Measurements from ENCODE around the gene FAM193A. TPM values are rescaled to one million over a fixed set of nuclear protein-coding genes. Genes with fewer than 3 reads are reported as not detected.

FAM193A gene
- polyA plus RNA-seq, 1 of the 3 experiments (the other 2 are of a cell fraction), result 9.2 TPM

DNA sequence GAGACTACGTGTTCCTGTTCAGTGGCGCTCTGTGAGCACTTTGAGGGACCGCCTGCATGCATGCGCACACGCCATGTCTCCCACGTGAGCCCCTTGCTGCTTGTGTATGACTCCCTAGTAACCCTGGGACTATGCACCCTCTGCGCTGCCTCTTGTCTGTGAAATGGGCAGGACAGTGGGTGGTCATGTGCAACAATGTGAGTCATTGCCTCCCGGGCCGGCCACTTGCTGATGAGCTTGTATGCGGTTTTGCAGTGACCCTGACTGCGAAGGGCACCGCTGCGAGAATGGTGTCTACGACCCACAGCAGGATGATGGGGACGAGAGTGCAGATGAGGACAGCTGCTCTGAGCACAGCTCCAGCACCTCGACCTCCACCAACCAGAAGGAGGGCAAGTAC, 158.2 kb downstream of the FAM193A start:
- Histone ChIP-seq H3K36me3 (replicated peaks in 1 of 2; ENCODE audit: control insufficient read depth in 1 of 2, insufficient read depth in 2 of 2, low read length in 1 of 2) (peaks cover 51 to 73% of the 10 kb centered on the region in 2 experiments), H3K27ac (ENCODE audit: low read depth in 2 of 2, low read length in 1 of 2) (no peak overlapping the region), H3K9me3 (no peaks in the 10 kb centered on the region), H3K4me3 (ENCODE audit: low read depth in 2 of 2, low read length in 1 of 2) (no peak overlapping the region), H4K20me1 (ENCODE audit: insufficient read depth) (0 out of 2 replicates have a peak, but pooled peaks cover 5% of the 10 kb centered on the region), H3K27me3 (ENCODE audit: insufficient read depth) (no peaks in the 10 kb centered on the region), H3F3A (replicated peaks; ENCODE audit: insufficient read depth) (no peaks in the 10 kb centered on the region), H3K79me2 (ENCODE audit: insufficient read depth) (no peaks in the 10 kb centered on the region), H3K4me2 (no peak overlapping the region), H3K4me1 (ENCODE audit: control insufficient read depth in 1 of 2, insufficient read depth in 2 of 2, low read depth in 1 of 2, low read length in 1 of 2) (no peaks in the 10 kb centered on the region), H2AFZ (ENCODE audit: low read depth) (no peak overlapping the region), H3K9me2 (no peaks in the 10 kb centered on the region), H3K9ac (no peak overlapping the region)
- 96% methylated on average over 16 of the region's 16 CpGs for WGBS (ENCODE audit: low lambda C conversion rate)
- ChIA-PET POLR2A (no interaction called here), CTCF (no interaction called here)
- TF ChIP-seq, protein P1, sequence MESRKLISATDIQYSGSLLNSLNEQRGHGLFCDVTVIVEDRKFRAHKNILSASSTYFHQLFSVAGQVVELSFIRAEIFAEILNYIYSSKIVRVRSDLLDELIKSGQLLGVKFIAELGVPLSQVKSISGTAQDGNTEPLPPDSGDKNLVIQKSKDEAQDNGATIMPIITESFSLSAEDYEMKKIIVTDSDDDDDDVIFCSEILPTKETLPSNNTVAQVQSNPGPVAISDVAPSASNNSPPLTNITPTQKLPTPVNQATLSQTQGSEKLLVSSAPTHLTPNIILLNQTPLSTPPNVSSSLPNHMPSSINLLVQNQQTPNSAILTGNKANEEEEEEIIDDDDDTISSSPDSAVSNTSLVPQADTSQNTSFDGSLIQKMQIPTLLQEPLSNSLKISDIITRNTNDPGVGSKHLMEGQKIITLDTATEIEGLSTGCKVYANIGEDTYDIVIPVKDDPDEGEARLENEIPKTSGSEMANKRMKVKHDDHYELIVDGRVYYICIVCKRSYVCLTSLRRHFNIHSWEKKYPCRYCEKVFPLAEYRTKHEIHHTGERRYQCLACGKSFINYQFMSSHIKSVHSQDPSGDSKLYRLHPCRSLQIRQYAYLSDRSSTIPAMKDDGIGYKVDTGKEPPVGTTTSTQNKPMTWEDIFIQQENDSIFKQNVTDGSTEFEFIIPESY (IDR thresholded peaks at IDR 0.05; ENCODE audit: borderline replicate concordance, low read depth), result no peak
- TF ChIP-seq TCF12 (IDR thresholded peaks at IDR 0.05) (no peak), ELF1 (IDR thresholded peaks at IDR 0.05) (no peak), USF1 (IDR thresholded peaks at IDR 0.05; ENCODE audit: borderline replicate concordance, low read depth) (no peak), SIN3A (IDR thresholded peaks at IDR 0.05; ENCODE audit: borderline replicate concordance, low read depth, low read length) (no peak), FOXM1 (IDR thresholded peaks at IDR 0.05; ENCODE audit: low read depth) (no peak), MXI1 (IDR thresholded peaks at IDR 0.05; ENCODE audit: low read depth, low read length) (no peak), RAD21 (IDR thresholded peaks at IDR 0.05; ENCODE audit: low read length) (no peak), NFIC (IDR thresholded peaks at IDR 0.05; ENCODE audit: borderline replicate concordance) (no peak)
- DNase-seq, result no peak

DNA sequence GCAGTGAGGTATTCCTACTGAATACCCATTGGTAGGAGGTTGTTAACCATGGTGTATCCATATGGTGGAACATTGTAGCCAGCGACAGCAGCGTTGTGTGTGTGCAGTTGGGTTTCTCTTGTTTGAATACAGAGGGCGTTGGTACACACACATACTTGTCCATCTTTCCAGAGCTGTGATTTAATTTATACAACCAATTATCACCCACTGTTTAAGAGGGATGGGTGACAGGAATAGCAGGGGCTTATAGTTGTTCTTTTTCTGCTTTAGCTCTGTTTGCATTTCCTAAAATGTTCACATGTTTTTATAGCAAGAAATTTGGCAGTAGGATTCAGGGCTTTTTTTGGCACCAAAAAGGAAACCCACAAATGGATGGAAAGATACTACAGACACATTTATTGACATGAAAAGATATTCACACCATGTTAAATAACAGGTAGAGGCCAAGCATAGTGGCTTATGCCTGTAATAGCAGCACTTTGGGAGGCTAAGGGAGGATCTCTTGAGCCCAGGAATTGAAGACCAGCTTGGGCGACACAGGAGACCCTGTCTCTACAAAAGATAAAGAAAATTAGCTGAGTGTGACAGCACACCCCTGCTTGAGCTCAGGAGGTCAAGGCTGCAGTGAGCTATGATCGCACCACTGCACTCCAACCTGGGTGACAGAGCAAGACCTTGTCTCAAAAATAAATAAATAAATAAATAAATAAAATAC, 159.1 kb downstream of the FAM193A start:
- no peak overlapping the region for H2AFZ ChIP-seq (ENCODE audit: low read depth)
- 94% methylated on average over 5 of the region's 5 CpGs for WGBS (ENCODE audit: low lambda C conversion rate)
- ChIA-PET POLR2A (no interaction called here), CTCF (interaction anchor here (0.7 to 1.5 kb wide), 3 partner anchors 12 to 475 kb away, joined by 3 to 4 read pairs (median 3); no protein-coding TSS in a partner anchor)
- no peaks in the 10 kb centered on the region for H3K9me3 ChIP-seq
- H3K79me2 ChIP-seq (ENCODE audit: insufficient read depth), result no peaks in the 10 kb centered on the region
- no peaks in the 10 kb centered on the region for H3F3A ChIP-seq (replicated peaks; ENCODE audit: insufficient read depth)
- H3K36me3 ChIP-seq (replicated peaks in 1 of 2; ENCODE audit: control insufficient read depth in 1 of 2, insufficient read depth in 2 of 2, low read length in 1 of 2), result peaks cover 55 to 72% of the 10 kb centered on the region in 2 experiments
- no peak overlapping the region for H3K4me2 ChIP-seq
- no peak overlapping the region for H3K4me3 ChIP-seq (ENCODE audit: low read depth in 2 of 2, low read length in 1 of 2)
- H3K9me2 ChIP-seq, result no peaks in the 10 kb centered on the region
- TF ChIP-seq RXRA (IDR thresholded peaks at IDR 0.05; ENCODE audit: borderline replicate concordance, low read depth) (no peak), TCF12 (IDR thresholded peaks at IDR 0.05) (no peak), MXI1 (IDR thresholded peaks at IDR 0.05; ENCODE audit: low read depth, low read length) (no peak)
- DNase-seq, result no peak
- no peaks in the 10 kb centered on the region for H3K27me3 ChIP-seq (ENCODE audit: insufficient read depth)
- no peaks in the 10 kb centered on the region for H3K4me1 ChIP-seq (ENCODE audit: control insufficient read depth in 1 of 2, insufficient read depth in 2 of 2, low read depth in 1 of 2, low read length in 1 of 2)
- no peak overlapping the region for H3K27ac ChIP-seq (ENCODE audit: low read depth in 2 of 2, low read length in 1 of 2)
- H3K9ac ChIP-seq, result no peak overlapping the region
- H4K20me1 ChIP-seq (ENCODE audit: insufficient read depth), result 0 out of 2 replicates have a peak, but pooled peaks cover 5% of the 10 kb centered on the region

Data from SK-N-SH (cell line).